Neutrophil (primary cell): ENCODE data around the gene RETSAT.
"Not testable (repeated sequence)": the region's sequence is repeated elsewhere in the genome, so short reads cannot be mapped to it uniquely, and the experiment has no call there.

Source experiments
- H3K27ac ChIP-seq: fragments of 200-600 bp; sonication (generic); 2 replicates; pipeline ENCODE4 v1.5.1; 2016; ENCODE audit warnings: mild to moderate bottlenecking, moderate library complexity
- H3K27me3 ChIP-seq: fragments of 200-600 bp; sonication (generic); 2 replicates; pipeline ENCODE4 v1.6.0; 2016; ENCODE audit warnings: mild to moderate bottlenecking
- H3K36me3 ChIP-seq: fragments of 200-600 bp; sonication (generic); 2 replicates; pipeline ENCODE4 v1.5.1; 2017
- H3K4me1 ChIP-seq, 2 experiments: fragments of 200-600 bp in 1 of 2; sonication (generic) in 1 of 2; 1 replicate in 1 of 2; 2 replicates in 1 of 2; pipeline versions ENCODE4 v1.5.1 to v1.6.1; 2013 to 2016; ENCODE audit warnings: low read depth in 1 of 2, low read length in 1 of 2, mild to moderate bottlenecking in 1 of 2, moderate library complexity in 1 of 2; ENCODE audit not compliant: control insufficient read depth in 1 of 2, insufficient read depth in 1 of 2
- H3K4me3 ChIP-seq, 2 experiments: fragments of 200-600 bp in 1 of 2; sonication (generic) in 1 of 2; 1 replicate in 1 of 2; 2 replicates in 1 of 2; pipeline ENCODE4 v1.5.1; 2013 to 2016; ENCODE audit warnings: low read depth in 1 of 2, low read length in 1 of 2, mild to moderate bottlenecking in 1 of 2, moderate library complexity in 1 of 2
- H3K9me3 ChIP-seq: fragments of 200-600 bp; sonication (generic); 2 replicates; pipeline ENCODE4 v1.5.1; 2016
- TF ChIP-seq, protein P1 (sequence below): fragments of 200-600 bp; sonication (generic); IDR thresholded peaks from 2 replicates; pipeline ENCODE4 v1.5.1; 2016; ENCODE audit warnings: antibody characterized with exemption

The RETSAT gene

DNA sequence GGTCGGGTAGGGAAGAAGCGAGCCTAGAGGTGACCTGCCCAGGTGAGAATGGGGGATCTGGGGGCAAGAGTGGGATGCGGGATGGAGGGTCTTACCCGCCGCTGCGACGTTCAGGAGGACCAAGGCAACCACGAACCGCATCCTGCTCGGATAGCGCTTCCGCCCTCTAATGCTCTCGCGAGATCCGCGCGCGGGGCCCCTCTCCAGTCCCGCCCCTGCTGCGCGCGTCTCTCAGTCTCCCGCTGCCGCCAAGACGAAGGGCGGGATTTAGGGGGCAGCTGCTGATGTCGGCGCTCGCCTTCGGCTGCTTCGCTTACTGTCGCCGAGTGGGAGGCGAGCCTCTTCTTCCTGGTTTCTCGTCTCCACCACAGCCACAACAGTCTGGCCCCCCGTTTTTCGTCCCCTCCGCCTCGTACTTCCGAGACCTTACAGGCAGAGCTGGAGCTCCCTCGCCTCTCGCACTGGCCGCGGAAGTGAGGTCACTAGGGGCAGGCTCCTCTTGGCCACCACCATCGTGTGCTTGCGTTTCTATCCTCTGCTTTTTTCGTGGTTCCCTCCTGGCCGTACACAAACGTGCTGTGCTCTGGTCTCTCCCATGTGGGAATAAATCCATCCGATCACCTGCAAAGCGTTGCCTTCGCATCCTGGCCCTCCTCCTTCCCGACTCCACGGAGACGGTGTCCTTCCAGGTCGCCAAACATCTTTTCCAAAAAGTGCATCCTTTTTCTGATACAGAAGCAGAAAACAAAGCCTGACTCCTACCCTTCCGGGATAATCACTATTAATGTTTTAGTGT lies 26.3 kb downstream of the RETSAT start, which contains the start of gene TGOLN2:
Gene TGOLN2 (minus strand): TSS at position 168 of the 796 bp plus-strand sequence. CDS start 27 bp downstream, at position 141.
- Histone ChIP-seq H3K4me1 (peaks cover 38 to 52% of the 10 kb centered on the region in 2 experiments), H3K27ac (peak within 1 kb of the TSS; percentile 98), H3K4me3 (peak within 1 kb of the TSS; percentile 77 to 87), H3K27me3 (no peaks in the 10 kb centered on the region), H3K36me3 (peaks cover 19% of the 10 kb centered on the region), H3K9me3 (no peaks in the 10 kb centered on the region)
- TF ChIP-seq, protein P1, sequence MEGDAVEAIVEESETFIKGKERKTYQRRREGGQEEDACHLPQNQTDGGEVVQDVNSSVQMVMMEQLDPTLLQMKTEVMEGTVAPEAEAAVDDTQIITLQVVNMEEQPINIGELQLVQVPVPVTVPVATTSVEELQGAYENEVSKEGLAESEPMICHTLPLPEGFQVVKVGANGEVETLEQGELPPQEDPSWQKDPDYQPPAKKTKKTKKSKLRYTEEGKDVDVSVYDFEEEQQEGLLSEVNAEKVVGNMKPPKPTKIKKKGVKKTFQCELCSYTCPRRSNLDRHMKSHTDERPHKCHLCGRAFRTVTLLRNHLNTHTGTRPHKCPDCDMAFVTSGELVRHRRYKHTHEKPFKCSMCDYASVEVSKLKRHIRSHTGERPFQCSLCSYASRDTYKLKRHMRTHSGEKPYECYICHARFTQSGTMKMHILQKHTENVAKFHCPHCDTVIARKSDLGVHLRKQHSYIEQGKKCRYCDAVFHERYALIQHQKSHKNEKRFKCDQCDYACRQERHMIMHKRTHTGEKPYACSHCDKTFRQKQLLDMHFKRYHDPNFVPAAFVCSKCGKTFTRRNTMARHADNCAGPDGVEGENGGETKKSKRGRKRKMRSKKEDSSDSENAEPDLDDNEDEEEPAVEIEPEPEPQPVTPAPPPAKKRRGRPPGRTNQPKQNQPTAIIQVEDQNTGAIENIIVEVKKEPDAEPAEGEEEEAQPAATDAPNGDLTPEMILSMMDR = no peak

DNA sequence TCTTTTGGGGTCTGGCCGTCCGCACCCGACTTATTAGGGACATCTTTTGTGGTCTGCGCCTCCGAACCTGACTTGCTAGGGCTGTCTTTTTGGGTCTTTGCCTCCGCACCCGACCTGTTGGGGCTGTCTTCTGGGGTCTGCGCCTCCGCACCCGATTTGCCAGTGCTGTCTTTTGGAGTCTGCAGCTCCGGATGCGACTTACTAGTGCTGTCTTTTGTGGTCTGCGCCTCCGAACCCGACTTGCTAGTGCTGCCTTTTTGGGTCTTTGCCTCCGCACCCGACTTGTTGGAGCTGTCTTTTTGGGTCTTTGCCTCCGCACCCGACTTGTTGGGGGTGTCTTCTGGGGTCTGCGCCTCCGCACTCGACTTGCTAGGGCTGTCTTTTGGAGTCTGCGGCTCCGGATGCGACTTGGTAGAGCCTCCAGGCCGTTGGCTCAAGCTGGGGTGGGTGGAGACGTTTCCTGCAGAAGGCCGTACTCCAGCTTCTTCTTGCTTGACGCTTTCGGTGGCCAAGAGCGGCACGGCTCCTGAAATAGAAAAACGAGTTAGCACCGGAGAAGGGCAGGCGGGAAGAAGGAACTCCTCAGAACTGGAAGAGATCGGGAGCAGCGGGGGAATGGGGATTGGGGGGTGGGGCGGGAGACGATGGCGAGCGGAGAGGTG lies 27.0 kb downstream of the RETSAT start:
- Histone ChIP-seq H3K9me3 (no peaks in the 10 kb centered on the region), H3K27ac (peak overlapping the region; percentile 98), H3K36me3 (peaks cover 26% of the 10 kb centered on the region), H3K27me3 (no peaks in the 10 kb centered on the region), H3K4me3 (peak overlapping the region; percentile 77 to 87), H3K4me1 (peaks cover 45 to 59% of the 10 kb centered on the region in 2 experiments)
- TF ChIP-seq, protein P1 = no peak

DNA sequence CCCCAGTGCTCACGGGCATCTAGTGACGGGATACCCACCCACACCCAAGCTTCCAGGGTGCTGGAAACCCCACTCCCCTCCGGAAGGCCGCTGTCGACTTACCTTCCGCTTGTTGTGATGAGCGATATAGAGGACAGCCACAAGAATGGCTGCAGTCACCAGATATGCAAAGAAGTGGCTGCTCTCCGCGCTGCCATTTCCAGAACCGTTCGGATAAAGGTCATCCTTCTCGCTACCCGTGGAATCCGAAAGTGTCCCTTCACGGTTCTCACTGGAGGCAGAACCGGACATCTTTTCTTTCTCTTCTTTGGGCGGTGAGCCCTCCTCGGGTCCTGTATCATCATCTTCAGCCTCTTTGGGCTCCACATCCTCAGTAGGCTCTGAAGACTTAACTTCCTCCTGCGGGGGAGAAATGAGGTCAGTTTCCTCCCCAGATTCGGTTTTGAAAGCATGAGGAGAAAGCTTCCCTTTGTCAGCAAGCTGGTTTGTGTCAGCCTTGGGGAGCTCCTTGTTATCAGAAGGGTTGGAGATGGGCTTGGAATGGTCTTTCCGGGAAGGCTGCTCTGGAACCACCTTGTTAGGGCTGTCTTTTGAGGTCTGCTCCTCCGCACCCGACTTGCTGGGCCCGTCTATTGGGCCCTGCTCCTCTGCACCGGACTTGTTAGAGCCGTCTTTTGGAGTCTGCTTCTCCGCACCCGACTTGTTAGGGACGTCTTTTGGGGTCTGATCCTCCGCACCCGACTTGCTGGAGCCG lies 27.7 kb downstream of the RETSAT start:
- H3K4me1 ChIP-seq = peaks cover 52 to 66% of the 10 kb centered on the region in 2 experiments
- TF ChIP-seq, protein P1 = no peak
- H3K27me3 ChIP-seq = no peaks in the 10 kb centered on the region
- no peaks in the 10 kb centered on the region for H3K9me3 ChIP-seq
- H3K27ac ChIP-seq = peak overlapping the region; percentile 98
- H3K4me3 ChIP-seq = peak overlapping the region; percentile 77 to 87
- H3K36me3 ChIP-seq = peaks cover 33% of the 10 kb centered on the region

DNA sequence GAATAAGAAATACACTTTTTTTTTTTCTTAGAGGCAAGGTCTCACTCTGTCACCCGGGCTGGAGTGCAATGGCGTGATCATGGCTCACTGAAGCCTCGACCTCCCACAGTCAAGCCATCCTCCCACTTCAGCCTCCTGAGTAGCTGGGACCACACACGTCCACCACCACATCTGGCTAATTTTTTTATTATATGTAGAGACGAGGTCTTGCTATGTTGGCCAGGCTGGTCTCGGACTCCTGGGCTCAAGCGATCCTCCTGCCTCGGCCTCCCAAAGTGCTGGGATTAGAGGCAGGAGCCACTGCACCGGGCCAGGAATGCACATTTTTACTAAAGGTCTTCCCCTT lies 28.9 kb downstream of the RETSAT start:
- Histone ChIP-seq H3K9me3 (no peaks in the 10 kb centered on the region), H3K27ac (peak overlapping the region; percentile 98), H3K36me3 (peaks cover 45% of the 10 kb centered on the region), H3K27me3 (no peaks in the 10 kb centered on the region), H3K4me1 (peaks cover 62 to 77% of the 10 kb centered on the region in 2 experiments), H3K4me3 (peak overlapping the region; percentile 77 to 87)
- TF ChIP-seq, protein P1 = no peak

DNA sequence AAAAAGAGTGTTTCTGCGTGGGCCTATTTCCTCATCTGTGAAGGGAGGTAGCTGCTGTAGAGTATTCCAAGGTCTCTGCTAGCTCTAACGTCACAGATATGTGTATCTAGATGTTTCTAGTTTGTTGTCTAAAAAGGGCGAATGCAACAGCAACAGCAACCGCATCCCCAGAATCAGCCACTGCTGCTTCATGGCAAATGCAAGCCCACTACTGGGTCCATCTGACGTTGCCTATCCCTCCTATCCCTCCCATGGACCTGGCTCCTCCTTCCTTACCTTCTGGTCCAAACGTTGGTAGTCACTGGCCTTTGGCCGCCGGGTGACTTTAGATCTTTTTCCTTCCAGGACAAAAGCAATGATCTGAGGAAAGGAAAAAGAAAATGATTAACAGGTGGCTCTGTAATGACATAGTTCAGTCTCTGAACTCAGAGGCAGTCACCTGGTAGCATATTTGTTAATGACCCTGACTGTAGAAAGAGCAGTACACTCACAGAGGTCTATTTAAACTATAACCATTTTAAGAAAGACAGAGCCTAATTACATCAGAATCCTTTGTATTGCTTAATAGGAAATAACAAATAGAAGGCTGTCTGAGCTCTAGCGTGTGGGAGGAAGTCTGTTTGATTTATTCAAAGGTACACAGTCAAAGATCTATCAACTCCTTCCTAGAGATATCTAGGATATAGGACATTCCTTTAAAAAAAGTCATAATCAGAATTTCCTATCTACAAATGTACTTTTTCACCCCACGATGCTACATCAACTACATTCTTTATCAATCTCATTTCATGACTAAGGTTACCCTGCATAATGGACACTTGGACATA lies 29.5 kb downstream of the RETSAT start:
- peaks cover 50% of the 10 kb centered on the region for H3K36me3 ChIP-seq

DNA sequence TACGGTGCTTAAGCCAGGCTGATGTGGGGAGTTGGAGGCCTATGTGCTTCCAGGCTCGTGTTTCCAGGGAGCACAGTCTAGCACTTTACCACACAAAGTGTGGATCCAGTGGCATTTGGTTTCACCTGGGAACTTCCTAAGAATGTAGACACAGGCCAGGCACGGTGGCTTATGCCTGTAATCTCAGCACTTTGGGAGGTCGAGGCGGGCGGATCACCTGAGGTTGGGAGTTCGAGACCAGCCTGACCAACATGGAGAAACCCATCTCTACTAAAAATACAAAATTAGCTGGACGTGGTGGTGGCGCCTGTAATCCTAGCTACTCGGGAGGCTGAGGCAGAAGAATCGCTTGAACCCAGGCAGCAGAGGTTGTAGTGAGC lies 30.4 kb downstream of the RETSAT start:
- peak overlapping the region; percentile 27 to 77 for H3K4me3 ChIP-seq

More for the DNA sequence above, 29.5 kb downstream of the RETSAT start:
- TF ChIP-seq, protein P1 = no peak
- H3K9me3 ChIP-seq = no peaks in the 10 kb centered on the region
- H3K4me3 ChIP-seq = peak overlapping the region; percentile 77 to 87
- peaks cover 68 to 83% of the 10 kb centered on the region in 2 experiments for H3K4me1 ChIP-seq
- peak overlapping the region; percentile 98 for H3K27ac ChIP-seq
- no peaks in the 10 kb centered on the region for H3K27me3 ChIP-seq

More for the DNA sequence above, 30.4 kb downstream of the RETSAT start:
- H3K27ac ChIP-seq = peak overlapping the region; percentile 98
- H3K4me1 ChIP-seq = peaks cover 76 to 89% of the 10 kb centered on the region in 2 experiments
- H3K27me3 ChIP-seq, H3K9me3 ChIP-seq: not testable (repeated sequence)
- H3K36me3 ChIP-seq = peaks cover 57% of the 10 kb centered on the region
